OCI-LY1 (cell line): ENCODE data around the gene TRIO.

Experiments used
- H2AFZ ChIP-seq: fragments of 200-600 bp; sonication (generic), shearing (Covaris generic); 2 replicates; pipeline ENCODE4 v1.6.0; 2014; ENCODE audit warnings: antibody characterized with exemption, mild to moderate bottlenecking, low read length
- H3F3A ChIP-seq: fragments of 200-600 bp; sonication (generic), shearing (Covaris generic); 2 replicates; pipeline ENCODE4 v1.6.0; 2014; ENCODE audit warnings: mild to moderate bottlenecking, antibody characterized with exemption, low read length, moderate library complexity; ENCODE audit not compliant: insufficient read depth
- H3K27ac ChIP-seq: fragments of 200-600 bp; sonication (generic); 2 replicates; pipeline ENCODE4 v1.5.1; 2014; ENCODE audit warnings: low read length, mixed run types, mild to moderate bottlenecking, low read depth; ENCODE audit not compliant: poor library complexity, severe bottlenecking
- H3K27me3 ChIP-seq: fragments of 200-600 bp; sonication (generic); 2 replicates; pipeline ENCODE4 v1.6.0; 2014; ENCODE audit warnings: antibody characterized with exemption, mild to moderate bottlenecking, low read length, moderate library complexity; ENCODE audit not compliant: insufficient read depth
- H3K36me3 ChIP-seq: fragments of 200-600 bp; sonication (generic); 2 replicates; pipeline ENCODE4 v1.6.1; 2014; ENCODE audit warnings: mild to moderate bottlenecking, antibody characterized with exemption, low read length, moderate library complexity, mixed read lengths; ENCODE audit not compliant: insufficient read depth
- H3K4me1 ChIP-seq: fragments of 200-600 bp; sonication (generic); 2 replicates; pipeline ENCODE4 v1.5.1; 2014; ENCODE audit warnings: mild to moderate bottlenecking, low read length, moderate library complexity; ENCODE audit not compliant: insufficient read depth, severe bottlenecking
- H3K4me2 ChIP-seq: fragments of 200-600 bp; sonication (generic), shearing (Covaris generic); 2 replicates; pipeline ENCODE4 v1.6.1; 2014; ENCODE audit warnings: low read length
- H3K4me3 ChIP-seq: fragments of 200-600 bp; sonication (generic); 2 replicates; pipeline ENCODE4 v1.5.1; 2014; ENCODE audit warnings: low read length, low read depth, mild to moderate bottlenecking, mixed read lengths; ENCODE audit not compliant: poor library complexity, severe bottlenecking
- H3K79me2 ChIP-seq: fragments of 200-600 bp; shearing (Covaris generic); 2 replicates; pipeline ENCODE4 v1.6.1; 2016; ENCODE audit warnings: mixed run types, low read length, mixed read lengths; ENCODE audit not compliant: insufficient read depth
- H3K9ac ChIP-seq: fragments of 200-600 bp; sonication (generic), shearing (Covaris generic); 2 replicates; pipeline ENCODE4 v1.6.1; 2014; ENCODE audit warnings: mild to moderate bottlenecking, low read length, mixed read lengths
- H3K9me2 ChIP-seq: fragments of 200-600 bp; sonication (generic), shearing (Covaris generic); 2 replicates; pipeline ENCODE4 v1.6.1; 2014; ENCODE audit warnings: low read depth, mild to moderate bottlenecking, low read length, mixed read lengths
- H3K9me3 ChIP-seq: fragments of 200-600 bp; shearing (Covaris generic); 2 replicates; pipeline ENCODE4 v1.6.1; 2014; ENCODE audit warnings: low read length, mixed read lengths
- H4K20me1 ChIP-seq: fragments of 200-600 bp; sonication (generic), shearing (Covaris generic); 2 replicates; pipeline ENCODE4 v1.6.0; 2016; ENCODE audit warnings: mild to moderate bottlenecking, low read length; ENCODE audit not compliant: insufficient read depth
- EZH2 ChIP-seq: fragments of 200-600 bp; sonication (generic), shearing (Covaris generic); IDR thresholded peaks from 2 replicates; pipeline ENCODE4 v1.8.0; 2017; ENCODE audit warnings: borderline replicate concordance, mixed run types, mild to moderate bottlenecking, antibody characterized with exemption, low read length, moderate library complexity, mixed read lengths
- TF ChIP-seq, protein P1 (sequence below): fragments of 200-600 bp; sonication (generic), shearing (Covaris generic); IDR thresholded peaks from 2 replicates; pipeline ENCODE4 v1.5.1; 2017; ENCODE audit warnings: mild to moderate bottlenecking, antibody characterized with exemption, low read length, moderate library complexity, mixed read lengths

The TRIO gene

DNA sequence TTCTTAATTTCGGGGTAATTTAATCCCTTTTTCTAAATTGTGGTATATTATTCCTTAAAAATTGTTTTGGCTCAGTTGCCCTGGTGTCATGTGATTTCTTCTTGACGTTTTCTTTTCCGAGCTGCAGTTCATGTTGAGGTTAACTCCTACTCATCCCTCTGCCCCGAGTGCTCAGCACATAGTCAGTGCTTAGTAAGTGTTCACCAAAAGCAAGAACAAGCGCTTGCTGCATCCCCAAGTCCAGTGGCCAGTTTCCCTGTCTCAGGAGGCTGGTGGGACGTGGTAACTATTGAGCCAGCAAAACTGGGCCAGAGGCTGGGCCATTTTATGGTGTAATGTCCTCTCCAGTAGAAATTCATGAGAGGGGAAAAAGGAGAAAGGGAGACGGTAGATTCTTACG is 23.3 kb downstream of the TRIO start:
- Histone ChIP-seq H3K27me3 (no peaks in the 10 kb centered on the region), H4K20me1 (no peaks in the 10 kb centered on the region), H3K4me3 (no peak overlapping the region), H3K36me3 (no peaks in the 10 kb centered on the region), H3K4me1 (no peaks in the 10 kb centered on the region), H3K9me2 (no peaks in the 10 kb centered on the region), H3K9ac (no peak overlapping the region), H3K27ac (no peak overlapping the region), H3K4me2 (no peak overlapping the region), H3K79me2 (no peaks in the 10 kb centered on the region), H3F3A (no peaks in the 10 kb centered on the region), H3K9me3 (no peaks in the 10 kb centered on the region), H2AFZ (no peak overlapping the region)
- TF ChIP-seq, protein P1, sequence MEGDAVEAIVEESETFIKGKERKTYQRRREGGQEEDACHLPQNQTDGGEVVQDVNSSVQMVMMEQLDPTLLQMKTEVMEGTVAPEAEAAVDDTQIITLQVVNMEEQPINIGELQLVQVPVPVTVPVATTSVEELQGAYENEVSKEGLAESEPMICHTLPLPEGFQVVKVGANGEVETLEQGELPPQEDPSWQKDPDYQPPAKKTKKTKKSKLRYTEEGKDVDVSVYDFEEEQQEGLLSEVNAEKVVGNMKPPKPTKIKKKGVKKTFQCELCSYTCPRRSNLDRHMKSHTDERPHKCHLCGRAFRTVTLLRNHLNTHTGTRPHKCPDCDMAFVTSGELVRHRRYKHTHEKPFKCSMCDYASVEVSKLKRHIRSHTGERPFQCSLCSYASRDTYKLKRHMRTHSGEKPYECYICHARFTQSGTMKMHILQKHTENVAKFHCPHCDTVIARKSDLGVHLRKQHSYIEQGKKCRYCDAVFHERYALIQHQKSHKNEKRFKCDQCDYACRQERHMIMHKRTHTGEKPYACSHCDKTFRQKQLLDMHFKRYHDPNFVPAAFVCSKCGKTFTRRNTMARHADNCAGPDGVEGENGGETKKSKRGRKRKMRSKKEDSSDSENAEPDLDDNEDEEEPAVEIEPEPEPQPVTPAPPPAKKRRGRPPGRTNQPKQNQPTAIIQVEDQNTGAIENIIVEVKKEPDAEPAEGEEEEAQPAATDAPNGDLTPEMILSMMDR, result no peak
- TF ChIP-seq EZH2, result no peak

DNA sequence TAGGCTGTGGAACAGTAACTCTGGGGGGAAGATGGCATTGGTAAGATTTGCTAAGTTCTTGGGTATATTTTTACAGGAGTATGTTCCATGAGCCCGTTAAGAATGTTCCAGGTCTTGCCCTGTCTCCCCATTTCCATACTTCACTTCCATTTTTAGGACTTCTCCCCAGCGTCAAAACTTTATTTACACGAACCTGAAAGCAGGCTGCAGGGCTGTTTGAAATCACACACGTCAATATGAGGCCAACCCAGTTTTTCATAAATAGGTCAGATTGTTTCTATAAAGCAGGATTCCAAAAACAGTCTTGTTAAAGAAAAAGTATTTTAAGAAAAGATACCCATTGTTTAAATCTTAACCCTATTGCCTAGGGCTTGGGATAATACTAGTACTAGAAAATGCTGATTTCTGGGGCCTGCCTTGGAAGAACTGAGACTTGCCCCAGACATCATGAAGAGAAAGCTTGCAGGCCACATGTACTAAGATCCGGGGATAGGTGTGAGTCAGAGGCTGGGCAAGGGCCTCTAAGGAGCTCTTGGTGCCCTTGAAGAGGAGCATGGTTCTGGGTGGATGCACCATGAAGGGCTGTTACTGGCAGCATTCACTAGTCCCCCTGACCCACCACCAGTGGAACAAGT is 24.2 kb downstream of the TRIO start:
- Histone ChIP-seq H4K20me1 (no peaks in the 10 kb centered on the region), H3K9me2 (no peaks in the 10 kb centered on the region), H3K9me3 (no peaks in the 10 kb centered on the region), H3F3A (no peaks in the 10 kb centered on the region), H2AFZ (no peak overlapping the region), H3K4me1 (no peaks in the 10 kb centered on the region), H3K79me2 (no peaks in the 10 kb centered on the region), H3K4me2 (no peak overlapping the region), H3K27ac (no peak overlapping the region), H3K9ac (no peak overlapping the region), H3K4me3 (no peak overlapping the region), H3K27me3 (no peaks in the 10 kb centered on the region), H3K36me3 (no peaks in the 10 kb centered on the region)
- TF ChIP-seq EZH2, result no peak
- TF ChIP-seq, protein P1, result no peak

DNA sequence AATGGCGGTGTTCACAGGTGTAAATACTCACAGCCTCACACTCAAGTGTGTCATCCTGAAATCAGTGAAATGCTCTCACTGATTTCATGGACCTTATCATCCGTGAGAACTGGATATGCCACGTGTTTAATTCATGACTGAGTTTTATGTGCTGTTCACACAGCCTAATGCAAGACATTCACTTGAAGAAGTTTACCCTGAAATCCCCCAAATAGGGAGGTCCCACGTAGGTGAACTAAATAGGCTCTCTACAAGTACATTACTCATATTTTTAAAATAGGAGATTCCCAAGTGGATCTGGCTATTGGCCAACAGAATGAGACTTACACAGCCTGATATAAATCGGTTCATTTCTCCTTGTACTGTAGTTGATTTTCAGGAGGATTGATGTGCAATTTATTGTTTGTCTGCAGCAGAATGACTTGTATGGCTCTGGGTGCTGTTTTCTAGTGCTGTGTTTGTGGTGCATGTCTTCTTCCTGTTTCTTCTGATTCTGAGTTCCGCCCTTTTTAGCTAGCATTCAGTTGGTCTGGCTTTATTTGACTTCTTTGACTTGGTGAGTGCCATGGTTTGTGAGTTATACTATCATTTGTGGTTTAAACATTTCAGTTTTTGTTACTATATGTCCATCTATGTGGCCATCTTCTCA is 25.1 kb downstream of the TRIO start:
- no peaks in the 10 kb centered on the region for H3K79me2 ChIP-seq

More for the DNA sequence above, 25.1 kb downstream of the TRIO start:
- no peak overlapping the region for H3K27ac ChIP-seq
- H3K4me2 ChIP-seq, result no peak overlapping the region
- H3K36me3 ChIP-seq, result no peaks in the 10 kb centered on the region
- no peaks in the 10 kb centered on the region for H4K20me1 ChIP-seq
- H3K4me3 ChIP-seq, result no peak overlapping the region
- no peaks in the 10 kb centered on the region for H3K4me1 ChIP-seq
- no peaks in the 10 kb centered on the region for H3K27me3 ChIP-seq
- TF ChIP-seq EZH2, result no peak
- TF ChIP-seq, protein P1, result no peak
- no peaks in the 10 kb centered on the region for H3K9me2 ChIP-seq
- H3K9ac ChIP-seq, result no peak overlapping the region
- no peaks in the 10 kb centered on the region for H3F3A ChIP-seq
- H3K9me3 ChIP-seq, result no peaks in the 10 kb centered on the region
- no peak overlapping the region for H2AFZ ChIP-seq
